SU-DHL-6 (cell line): ENCODE measurements around the gene LAMC3.

Experiments
- H2AFZ ChIP-seq: fragments of 200-600 bp; sonication (generic); 2 replicates; pipeline ENCODE4 v1.6.1; 2014; ENCODE audit warnings: low read depth, mild to moderate bottlenecking, moderate library complexity, mixed read lengths, antibody characterized with exemption, low read length; ENCODE audit not compliant: severe bottlenecking
- H3F3A ChIP-seq: fragments of 200-600 bp; shearing (Covaris generic); 2 replicates; pipeline ENCODE4 v1.6.0; 2016; ENCODE audit warnings: antibody characterized with exemption, mild to moderate bottlenecking; ENCODE audit not compliant: insufficient read depth
- H3K27ac ChIP-seq: fragments of 200-600 bp; sonication (generic); 2 replicates; pipeline ENCODE4 v1.5.1; 2016; ENCODE audit warnings: low read depth, mild to moderate bottlenecking, low read length, moderate library complexity, mixed read lengths
- H3K27me3 ChIP-seq: fragments of 200-600 bp; sonication (generic), shearing (Covaris generic); 2 replicates; pipeline ENCODE4 v1.6.0; 2014; ENCODE audit warnings: mild to moderate bottlenecking, low read length
- H3K36me3 ChIP-seq: fragments of 200-600 bp; sonication (generic); 2 replicates; pipeline ENCODE4 v1.6.1; 2014; ENCODE audit warnings: mild to moderate bottlenecking, low read length, mixed read lengths
- H3K4me2 ChIP-seq: fragments of 300-600, 200-600 bp; shearing (Covaris generic), sonication (generic); 2 replicates; pipeline ENCODE4 v1.6.0; 2014; ENCODE audit warnings: low read length, low read depth, mild to moderate bottlenecking; ENCODE audit not compliant: poor library complexity, severe bottlenecking
- H3K4me3 ChIP-seq: fragments of 200-600 bp; sonication (generic); 2 replicates; pipeline ENCODE4 v1.5.1; 2014; ENCODE audit warnings: antibody characterized with exemption, low read length, mild to moderate bottlenecking, mixed read lengths; ENCODE audit not compliant: insufficient read depth, poor library complexity, severe bottlenecking
- H3K79me2 ChIP-seq: fragments of 200-600 bp; sonication (generic); 2 replicates; pipeline ENCODE4 v1.6.1; 2014; ENCODE audit warnings: mild to moderate bottlenecking, low read length, moderate library complexity; ENCODE audit not compliant: insufficient read depth
- H3K9ac ChIP-seq: fragments of 200-600 bp; sonication (generic); 2 replicates; pipeline ENCODE4 v1.7.0; 2014; ENCODE audit warnings: mild to moderate bottlenecking, low read length
- H3K9me2 ChIP-seq: fragments of 200-600 bp; sonication (generic); replicated peaks from 2 replicates; pipeline ENCODE4 v1.6.1; 2014; ENCODE audit warnings: low read length; ENCODE audit not compliant: insufficient read depth
- H3K9me3 ChIP-seq: fragments of 200-600 bp; sonication (generic); 2 replicates; pipeline ENCODE4 v1.6.1; 2014; ENCODE audit warnings: low read length, mixed read lengths; ENCODE audit not compliant: insufficient read depth
- H4K20me1 ChIP-seq: fragments of 200-600 bp; sonication (generic); 2 replicates; pipeline ENCODE4 v1.6.1; 2014; ENCODE audit warnings: low read depth, mild to moderate bottlenecking, antibody characterized with exemption, low read length, moderate library complexity, mixed read lengths
- EZH2phosphoT487 ChIP-seq: fragments of 200-600 bp; sonication (generic), shearing (Covaris generic); conservative IDR thresholded peaks from 2 replicates; pipeline ENCODE4 v1.6.1; 2018; ENCODE audit warnings: mild to moderate bottlenecking, antibody characterized with exemption, low read length, moderate library complexity, mixed read lengths
- TF ChIP-seq, protein P1 (sequence below): fragments of 200-600 bp; sonication (generic); IDR thresholded peaks from one replicate; pipeline ENCODE4 v1.5.1; 2017; ENCODE audit warnings: antibody characterized with exemption, mild to moderate bottlenecking, low read length, moderate library complexity; ENCODE audit not compliant: insufficient read depth, poor library complexity, severe bottlenecking

LAMC3 gene

DNA sequence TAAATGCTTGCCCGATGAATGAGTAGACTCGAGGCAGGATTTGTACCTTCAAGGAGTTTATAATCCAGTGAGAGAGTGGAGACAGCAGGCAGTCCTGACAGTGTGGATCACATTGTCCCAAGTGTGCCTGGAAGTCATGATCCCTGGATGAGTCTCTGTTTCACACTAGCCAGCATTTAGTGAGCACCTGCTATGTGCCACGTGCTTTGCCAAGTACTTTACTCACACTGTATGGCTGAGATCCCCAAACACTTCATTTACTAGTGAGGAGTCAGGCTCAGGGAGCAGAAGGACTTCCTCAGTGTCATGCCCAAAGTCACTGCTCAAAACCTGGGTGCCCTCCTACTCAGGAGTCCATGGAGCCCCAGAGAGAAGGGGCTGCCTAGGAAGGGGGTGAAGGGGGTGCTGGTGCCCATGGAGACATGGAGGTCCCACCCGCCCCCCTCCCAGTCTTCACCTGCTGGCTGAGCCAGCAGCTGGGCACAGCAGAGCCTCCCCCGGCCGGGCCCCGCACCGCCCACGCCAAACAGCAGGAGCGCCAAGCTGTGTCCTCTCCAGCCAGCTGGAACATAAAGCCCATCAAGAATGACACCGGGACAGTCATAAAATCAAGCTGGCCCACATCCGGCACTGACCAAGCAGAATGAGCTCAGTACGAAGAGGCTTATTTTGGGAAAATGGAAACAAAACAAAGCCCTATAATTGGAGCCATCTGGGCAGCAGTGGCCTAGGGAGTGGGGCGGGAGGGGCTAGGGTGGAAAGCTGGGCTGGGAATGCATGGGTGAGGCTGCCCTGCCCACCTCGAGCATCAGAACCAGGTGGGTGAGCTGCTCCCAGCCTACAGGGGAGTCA, 10.6 kb downstream of the LAMC3 start:
- Histone ChIP-seq H3K4me3 (no peak overlapping the region), H3K27me3 (no peaks in the 10 kb centered on the region), H2AFZ (no peak overlapping the region), H3K36me3 (no peaks in the 10 kb centered on the region), H3K4me2 (no peak overlapping the region), H3K9ac (no peak overlapping the region), H3K9me2 (no peaks in the 10 kb centered on the region), H3K27ac (no peak overlapping the region), H3K79me2 (no peaks in the 10 kb centered on the region), H3K9me3 (no peaks in the 10 kb centered on the region), H3F3A (no peaks in the 10 kb centered on the region), H4K20me1 (no peaks in the 10 kb centered on the region)
- TF ChIP-seq EZH2phosphoT487 = no peak
- TF ChIP-seq, protein P1, sequence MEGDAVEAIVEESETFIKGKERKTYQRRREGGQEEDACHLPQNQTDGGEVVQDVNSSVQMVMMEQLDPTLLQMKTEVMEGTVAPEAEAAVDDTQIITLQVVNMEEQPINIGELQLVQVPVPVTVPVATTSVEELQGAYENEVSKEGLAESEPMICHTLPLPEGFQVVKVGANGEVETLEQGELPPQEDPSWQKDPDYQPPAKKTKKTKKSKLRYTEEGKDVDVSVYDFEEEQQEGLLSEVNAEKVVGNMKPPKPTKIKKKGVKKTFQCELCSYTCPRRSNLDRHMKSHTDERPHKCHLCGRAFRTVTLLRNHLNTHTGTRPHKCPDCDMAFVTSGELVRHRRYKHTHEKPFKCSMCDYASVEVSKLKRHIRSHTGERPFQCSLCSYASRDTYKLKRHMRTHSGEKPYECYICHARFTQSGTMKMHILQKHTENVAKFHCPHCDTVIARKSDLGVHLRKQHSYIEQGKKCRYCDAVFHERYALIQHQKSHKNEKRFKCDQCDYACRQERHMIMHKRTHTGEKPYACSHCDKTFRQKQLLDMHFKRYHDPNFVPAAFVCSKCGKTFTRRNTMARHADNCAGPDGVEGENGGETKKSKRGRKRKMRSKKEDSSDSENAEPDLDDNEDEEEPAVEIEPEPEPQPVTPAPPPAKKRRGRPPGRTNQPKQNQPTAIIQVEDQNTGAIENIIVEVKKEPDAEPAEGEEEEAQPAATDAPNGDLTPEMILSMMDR = no peak

DNA sequence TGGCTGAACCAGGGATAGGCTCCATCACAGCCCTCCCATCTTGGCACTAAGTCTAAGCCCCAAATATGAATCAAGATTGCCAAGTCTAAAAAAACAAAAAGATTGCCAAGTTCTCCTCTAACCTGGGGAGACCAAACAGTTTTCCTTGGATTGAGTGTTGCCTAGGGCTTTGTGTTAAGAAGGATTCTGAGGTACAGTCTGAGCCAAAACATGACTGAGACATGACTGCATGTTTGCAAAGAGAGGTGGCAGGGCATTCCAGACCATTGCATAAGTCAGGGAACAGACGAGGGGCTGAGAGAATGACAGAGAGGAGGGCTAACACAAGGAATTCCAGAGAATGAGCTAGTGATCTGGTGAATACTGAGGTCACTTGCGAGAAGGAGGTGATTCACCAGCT, 11.4 kb downstream of the LAMC3 start:
- Histone ChIP-seq H2AFZ (no peak overlapping the region), H3K4me3 (no peak overlapping the region), H3K9ac (no peak overlapping the region), H3K36me3 (no peaks in the 10 kb centered on the region), H3K9me2 (no peaks in the 10 kb centered on the region), H3F3A (no peaks in the 10 kb centered on the region), H4K20me1 (no peaks in the 10 kb centered on the region), H3K27ac (no peak overlapping the region), H3K9me3 (no peaks in the 10 kb centered on the region), H3K27me3 (no peaks in the 10 kb centered on the region), H3K79me2 (no peaks in the 10 kb centered on the region), H3K4me2 (no peak overlapping the region)
- TF ChIP-seq EZH2phosphoT487 = no peak
- TF ChIP-seq, protein P1 = no peak

DNA sequence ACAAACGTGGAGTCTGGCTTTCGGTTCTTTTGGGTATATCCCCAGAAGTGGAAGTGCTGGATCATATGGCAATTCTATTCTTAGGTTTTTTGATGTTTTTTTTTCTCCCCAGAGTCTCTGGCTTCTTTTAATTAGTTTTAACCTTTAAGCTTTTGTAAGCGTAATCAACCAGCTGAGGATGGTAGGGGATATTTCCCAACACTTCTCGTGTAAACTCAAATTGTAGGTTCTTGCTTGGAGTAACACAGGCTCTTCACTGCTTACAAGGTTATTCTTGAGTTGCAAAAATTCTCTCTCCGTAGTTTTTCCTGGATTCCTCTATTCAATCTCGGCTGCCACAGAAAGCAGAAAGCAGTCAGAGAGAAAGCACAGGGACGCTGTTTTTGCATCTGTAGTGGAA, 11.9 kb downstream of the LAMC3 start:
- Histone ChIP-seq H3K79me2 (no peaks in the 10 kb centered on the region), H3K27ac (no peak overlapping the region), H3K4me2 (no peak overlapping the region), H3K9ac (no peak overlapping the region), H3K4me3 (no peak overlapping the region), H3K9me3 (no peaks in the 10 kb centered on the region), H3F3A (no peaks in the 10 kb centered on the region), H2AFZ (no peak overlapping the region), H3K9me2 (no peaks in the 10 kb centered on the region), H3K27me3 (no peaks in the 10 kb centered on the region), H4K20me1 (no peaks in the 10 kb centered on the region), H3K36me3 (no peaks in the 10 kb centered on the region)
- TF ChIP-seq EZH2phosphoT487 = no peak
- TF ChIP-seq, protein P1 = no peak
